Mesodermal cell (in vitro differentiated cells): ENCODE measurements around the gene WBP1L.

Experiments used
- H3K27ac ChIP-seq: 2 replicates; pipeline ENCODE4 v1.7.0; 2013; ENCODE audit warnings: mild to moderate bottlenecking, low read depth, low read length, moderate library complexity; ENCODE audit not compliant: severe bottlenecking
- H3K36me3 ChIP-seq: 2 replicates; pipeline ENCODE4 v1.7.1; 2013; ENCODE audit warnings: mild to moderate bottlenecking, low read length, moderate library complexity; ENCODE audit not compliant: control insufficient read depth, insufficient read depth
- H3K4me1 ChIP-seq: one replicate; pipeline ENCODE4 v1.7.1; 2013; ENCODE audit warnings: mild to moderate bottlenecking, low read length; ENCODE audit not compliant: insufficient read depth, control insufficient read depth, poor library complexity, severe bottlenecking
- H3K4me3 ChIP-seq: 2 replicates; pipeline ENCODE4 v1.7.0; 2013; ENCODE audit warnings: low read length, control low read depth, mild to moderate bottlenecking; ENCODE audit not compliant: insufficient read depth, poor library complexity, severe bottlenecking; ENCODE audit errors: extremely low read depth
- H3K9me3 ChIP-seq: 2 replicates; pipeline ENCODE4 v1.7.1; 2013; ENCODE audit warnings: mild to moderate bottlenecking, low read length, moderate library complexity; ENCODE audit not compliant: control insufficient read depth
- WGBS, 2 experiments: methylation state at CpG; one replicate each; pipeline ENCODE4 v1.1.5; 2013; ENCODE audit warnings: missing lambda C conversion rate in 2 of 2; ENCODE audit not compliant: insufficient coverage in 2 of 2; 5-methylcytosine and 5-hydroxymethylcytosine counted together

The WBP1L gene

DNA sequence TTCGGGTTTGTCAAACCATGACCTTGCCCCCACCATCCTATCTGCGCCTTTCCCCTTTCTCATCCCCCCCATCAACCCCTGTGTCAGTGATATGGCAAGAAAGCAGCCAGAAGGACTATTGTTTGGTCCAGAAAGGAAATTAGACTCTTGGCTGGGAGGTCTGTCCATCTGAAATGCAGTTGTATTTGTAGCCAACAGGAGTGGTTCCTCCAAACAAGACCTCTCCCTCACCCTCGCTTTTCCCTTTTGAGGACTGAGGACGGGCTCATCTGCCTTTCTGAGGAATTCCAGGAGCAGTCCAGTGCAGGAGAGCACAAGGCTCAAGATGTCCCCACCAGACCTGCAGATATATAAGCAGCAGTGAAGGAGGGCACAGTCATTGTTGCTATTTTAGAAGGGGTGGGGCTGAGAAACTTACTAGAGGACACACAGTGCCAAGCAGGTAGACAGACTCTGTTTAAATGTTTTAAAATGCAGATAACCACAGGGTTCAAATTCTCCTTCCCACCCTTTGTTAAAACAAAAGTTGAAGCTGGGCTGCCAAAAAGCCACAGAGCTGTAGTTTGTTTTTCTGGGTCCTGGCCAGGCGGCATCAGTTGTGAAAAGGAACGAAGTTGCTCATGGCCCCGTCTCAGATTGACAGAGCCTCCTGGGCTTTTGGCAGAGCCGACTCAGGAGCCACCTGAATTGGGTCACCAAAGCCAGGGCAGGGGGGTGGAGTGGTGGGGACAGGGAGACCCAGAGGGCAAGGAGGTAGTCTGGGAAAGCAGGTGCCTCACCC lies 56.1 kb downstream of the WBP1L start:
- Histone ChIP-seq H3K9me3 (peaks cover 3% of the 10 kb centered on the region), H3K4me3 (no peak overlapping the region), H3K27ac (peak overlapping the region; percentile 62), H3K36me3 (peaks cover 36% of the 10 kb centered on the region), H3K4me1 (peaks cover 56% of the 10 kb centered on the region)
- 73 to 90% methylated on average over 5 to 6 of the region's 8 CpGs for WGBS, 2 experiments

- H3K36me3 ChIP-seq = peaks cover 43% of the 10 kb centered on the region
- peaks cover 3% of the 10 kb centered on the region for H3K9me3 ChIP-seq
- H3K4me1 ChIP-seq = peaks cover 48% of the 10 kb centered on the region
- no peak overlapping the region for H3K4me3 ChIP-seq
- WGBS, 2 experiments = 78 to 89% methylated on average over 7 to 8 of the region's 10 CpGs
- peak overlapping the region; percentile 62 for H3K27ac ChIP-seq
These were observed 57.0 kb downstream of the WBP1L start for GRCh38 chr10:102800611-102801335.

DNA sequence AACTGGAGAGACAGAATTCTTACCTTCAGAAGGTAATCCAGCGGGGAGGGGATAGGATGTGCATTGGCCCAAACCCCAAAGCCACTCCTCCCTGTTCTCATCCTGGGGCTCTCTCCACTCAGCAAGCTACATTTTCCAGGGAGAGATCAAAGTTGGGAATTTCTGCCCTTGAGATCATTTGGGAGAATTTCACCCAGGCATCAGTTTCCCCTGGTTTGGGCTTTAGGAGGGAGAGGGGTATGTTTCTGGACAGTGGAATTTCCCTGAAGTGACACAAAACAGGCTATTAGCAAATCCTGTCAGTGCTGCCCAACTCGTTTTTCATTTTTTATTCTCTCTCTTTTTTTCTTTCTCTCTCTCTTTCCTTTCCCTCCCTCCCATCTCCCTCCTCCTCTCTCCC lies 57.7 kb downstream of the WBP1L start:
- peaks cover 49% of the 10 kb centered on the region for H3K36me3 ChIP-seq
- H3K9me3 ChIP-seq = peaks cover 3% of the 10 kb centered on the region
- H3K27ac ChIP-seq = peak overlapping the region; percentile 62
- 9% methylated on average over 1 of the region's 2 CpGs; no CpG with 5 or more reads in 1 of the 2 experiments for WGBS, 2 experiments
- peaks cover 46% of the 10 kb centered on the region for H3K4me1 ChIP-seq
- no peak overlapping the region for H3K4me3 ChIP-seq

GRCh38 chr10:102801978-102802377 lies 58.2 kb downstream of the WBP1L start:
- no peak overlapping the region for H3K4me3 ChIP-seq
- peaks cover 52% of the 10 kb centered on the region for H3K36me3 ChIP-seq
- peaks cover 3% of the 10 kb centered on the region for H3K9me3 ChIP-seq
- WGBS, 2 experiments = 41 to 80% methylated on average over 2 to 3 of the region's 3 CpGs
- peak overlapping the region; percentile 85 for H3K27ac ChIP-seq
- H3K4me1 ChIP-seq = peaks cover 41% of the 10 kb centered on the region

GRCh38 chr10:102802920-102803534 lies 59.3 kb downstream of the WBP1L start:
- no peak overlapping the region for H3K4me3 ChIP-seq
- peaks cover 44% of the 10 kb centered on the region for H3K36me3 ChIP-seq
- peaks cover 3% of the 10 kb centered on the region for H3K9me3 ChIP-seq
- H3K4me1 ChIP-seq = peaks cover 40% of the 10 kb centered on the region
- WGBS, 2 experiments = 47 to 50% methylated on average over 2 to 6 of the region's 6 CpGs
- H3K27ac ChIP-seq = peak overlapping the region; percentile 85

DNA sequence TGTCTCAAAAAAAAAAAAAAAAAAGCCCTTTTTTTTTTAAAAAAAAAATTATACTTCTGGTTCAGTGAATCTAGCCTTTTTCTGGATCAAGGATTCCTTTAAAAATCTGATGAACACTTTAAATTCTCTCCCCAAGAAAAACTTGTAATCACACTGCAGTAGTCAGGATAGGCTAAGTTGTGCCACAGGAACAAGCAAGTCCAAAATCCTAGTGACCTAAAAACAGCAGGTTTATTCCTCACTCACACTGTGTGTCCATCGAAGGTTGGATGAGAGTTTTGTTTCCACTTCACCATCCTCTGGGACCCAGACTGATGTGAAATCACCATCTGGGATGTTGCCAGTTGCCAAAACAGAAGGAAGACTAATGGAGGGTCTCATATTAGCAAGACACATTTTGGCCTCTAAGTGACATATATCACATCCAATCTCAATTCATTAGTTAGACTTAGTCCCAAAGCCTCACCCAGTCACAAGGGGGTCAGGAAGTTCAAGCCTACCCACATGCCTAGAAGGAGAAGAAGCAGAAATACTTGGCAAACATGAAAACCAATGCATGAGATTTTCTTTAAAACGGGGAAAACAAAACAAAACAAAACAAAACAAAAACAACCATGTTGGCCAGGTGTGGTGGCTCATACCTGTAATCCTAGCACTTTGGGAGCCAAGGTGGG lies 60.8 kb downstream of the WBP1L start:
- Histone ChIP-seq H3K9me3 (peaks cover 3% of the 10 kb centered on the region), H3K27ac (no peak overlapping the region), H3K36me3 (peaks cover 36% of the 10 kb centered on the region), H3K4me1 (peaks cover 40% of the 10 kb centered on the region), H3K4me3 (no peak overlapping the region)
- WGBS, 2 experiments = 100% methylated on average over 1 of the region's 2 CpGs; no CpG with 5 or more reads in 1 of the 2 experiments

GRCh38 chr10:102808380-102808779 lies 64.6 kb downstream of the WBP1L start:
- no peak overlapping the region for H3K27ac ChIP-seq
- peaks cover 6% of the 10 kb centered on the region for H3K4me1 ChIP-seq
- 86 to 94% methylated on average over 2 of the region's 4 CpGs for whole genome bisulfite sequencing, 2 experiments
- no peak overlapping the region for H3K4me3 ChIP-seq
- peaks cover 64% of the 10 kb centered on the region for H3K36me3 ChIP-seq
- H3K9me3 ChIP-seq = peaks cover 3% of the 10 kb centered on the region

- no peaks in the 10 kb centered on the region for H3K9me3 ChIP-seq
- H3K4me3 ChIP-seq = no peak overlapping the region
- peaks cover 59% of the 10 kb centered on the region for H3K36me3 ChIP-seq
- H3K4me1 ChIP-seq = peaks cover 29% of the 10 kb centered on the region
- no peak overlapping the region for H3K27ac ChIP-seq
- WGBS, 2 experiments = 94 to 96% methylated on average over 3 of the region's 3 CpGs
These were observed 67.6 kb downstream of the WBP1L start for GRCh38 chr10:102811346-102811745.

DNA sequence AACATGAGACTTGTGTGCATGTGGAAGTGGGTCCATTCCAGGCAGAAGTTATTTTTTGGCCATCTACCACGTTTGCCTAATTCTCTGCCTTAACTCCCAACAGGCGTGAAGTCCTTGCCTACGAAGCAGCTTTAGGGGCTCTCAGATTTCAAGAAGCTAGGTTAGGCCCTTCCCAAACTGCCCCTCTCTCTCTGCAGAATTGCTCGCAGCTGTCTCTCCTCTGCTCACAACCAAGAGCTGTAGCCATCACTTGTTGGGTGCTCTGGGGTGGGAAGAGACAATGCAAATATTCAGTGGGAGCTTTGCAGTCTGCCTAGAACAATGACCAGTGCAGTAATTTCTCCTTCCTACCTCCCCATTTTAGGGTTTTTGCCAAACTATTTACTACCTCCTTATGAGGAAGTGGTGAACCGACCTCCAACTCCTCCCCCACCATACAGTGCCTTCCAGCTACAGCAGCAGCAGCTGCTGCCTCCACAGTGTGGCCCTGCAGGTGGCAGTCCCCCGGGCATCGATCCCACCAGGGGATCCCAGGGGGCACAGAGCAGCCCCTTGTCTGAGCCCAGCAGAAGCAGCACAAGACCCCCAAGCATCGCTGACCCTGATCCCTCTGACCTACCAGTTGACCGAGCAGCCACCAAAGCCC lies 68.6 kb downstream of the WBP1L start:
- WGBS, 2 experiments = 86 to 94% methylated on average over 6 to 9 of the region's 9 CpGs
- Histone ChIP-seq H3K4me1 (peaks cover 30% of the 10 kb centered on the region), H3K9me3 (no peaks in the 10 kb centered on the region), H3K36me3 (peaks cover 55% of the 10 kb centered on the region), H3K27ac (no peak overlapping the region), H3K4me3 (no peak overlapping the region)

DNA sequence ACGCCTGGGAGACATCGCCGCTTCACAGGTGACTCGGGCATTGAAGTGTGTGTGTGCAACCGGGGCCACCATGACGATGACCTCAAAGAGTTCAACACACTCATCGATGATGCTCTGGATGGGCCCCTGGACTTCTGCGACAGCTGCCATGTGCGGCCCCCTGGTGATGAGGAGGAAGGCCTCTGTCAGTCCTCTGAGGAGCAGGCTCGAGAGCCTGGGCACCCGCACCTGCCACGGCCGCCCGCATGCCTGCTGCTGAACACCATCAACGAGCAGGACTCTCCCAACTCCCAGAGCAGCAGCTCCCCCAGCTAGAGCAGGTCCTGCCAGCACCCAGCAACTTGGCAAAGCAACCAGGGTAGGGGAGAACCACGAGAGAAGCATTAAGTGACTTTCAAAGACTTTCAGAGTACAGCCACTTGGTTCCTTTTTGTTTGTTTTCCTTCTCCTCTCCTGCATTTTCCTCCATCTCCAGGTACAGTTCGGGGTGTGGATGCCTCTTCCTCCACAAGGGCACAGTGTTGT lies 69.3 kb downstream of the WBP1L start:
- Histone ChIP-seq H3K36me3 (peaks cover 55% of the 10 kb centered on the region), H3K9me3 (no peaks in the 10 kb centered on the region), H3K4me1 (peaks cover 30% of the 10 kb centered on the region), H3K4me3 (no peak overlapping the region), H3K27ac (no peak overlapping the region)
- WGBS, 2 experiments = 98% methylated on average over 14 to 16 of the region's 17 CpGs
